ENCODE results near the gene ATP1B2. TPM values are rescaled to one million over a fixed set of nuclear protein-coding genes. Genes with fewer than 3 reads are reported as not detected.

Gene ATP1B2
- total RNA-seq, 1 experiment from 2014 or later, result 29.1 TPM

- H3K27me3 Mint-ChIP-seq (ENCODE audit: low read depth), result no peaks in the 10 kb centered on the region
- DNase-seq (ENCODE audit: low spot score) (no peak), ATAC-seq (no peak)
- ChIA-PET CTCF (interaction anchor here (1.6 kb wide), 2 partner anchors 9 to 68 kb away, joined by 3 read pairs; partner anchors contain the start of genes SAT2 and TP53), POLR2A (no interaction called here)
- no peak overlapping the region for H3K4me3 Mint-ChIP-seq
- no peak for TF ChIP-seq CREB1 (CRISPR knock-in tag; IDR thresholded peaks at IDR 0.05)
- no peak for TF ChIP-seq ZMAT4 (CRISPR knock-in tag; IDR thresholded peaks at IDR 0.05)
- TF ChIP-seq ZNF317 (CRISPR knock-in tag; IDR thresholded peaks at IDR 0.05; ENCODE audit: borderline replicate concordance, low read depth), result no peak
- TF ChIP-seq GABPB1 (CRISPR knock-in tag; IDR thresholded peaks at IDR 0.05), result no peak
- TF ChIP-seq RELA (CRISPR knock-in tag; IDR thresholded peaks at IDR 0.05; ENCODE audit: borderline replicate concordance), result no peak
- TF ChIP-seq ZNF232 (CRISPR knock-in tag; IDR thresholded peaks at IDR 0.05), result no peak
- TF ChIP-seq PRRX2 (CRISPR knock-in tag; IDR thresholded peaks at IDR 0.05), result no peak
- TF ChIP-seq ATF1 (CRISPR knock-in tag; IDR thresholded peaks at IDR 0.05), result no peak
- no peak for TF ChIP-seq CREM (CRISPR knock-in tag; IDR thresholded peaks at IDR 0.05)
- TF ChIP-seq FOXJ3 (CRISPR knock-in tag; IDR thresholded peaks at IDR 0.05; ENCODE audit: borderline replicate concordance), result no peak
- TF ChIP-seq, protein P1, sequence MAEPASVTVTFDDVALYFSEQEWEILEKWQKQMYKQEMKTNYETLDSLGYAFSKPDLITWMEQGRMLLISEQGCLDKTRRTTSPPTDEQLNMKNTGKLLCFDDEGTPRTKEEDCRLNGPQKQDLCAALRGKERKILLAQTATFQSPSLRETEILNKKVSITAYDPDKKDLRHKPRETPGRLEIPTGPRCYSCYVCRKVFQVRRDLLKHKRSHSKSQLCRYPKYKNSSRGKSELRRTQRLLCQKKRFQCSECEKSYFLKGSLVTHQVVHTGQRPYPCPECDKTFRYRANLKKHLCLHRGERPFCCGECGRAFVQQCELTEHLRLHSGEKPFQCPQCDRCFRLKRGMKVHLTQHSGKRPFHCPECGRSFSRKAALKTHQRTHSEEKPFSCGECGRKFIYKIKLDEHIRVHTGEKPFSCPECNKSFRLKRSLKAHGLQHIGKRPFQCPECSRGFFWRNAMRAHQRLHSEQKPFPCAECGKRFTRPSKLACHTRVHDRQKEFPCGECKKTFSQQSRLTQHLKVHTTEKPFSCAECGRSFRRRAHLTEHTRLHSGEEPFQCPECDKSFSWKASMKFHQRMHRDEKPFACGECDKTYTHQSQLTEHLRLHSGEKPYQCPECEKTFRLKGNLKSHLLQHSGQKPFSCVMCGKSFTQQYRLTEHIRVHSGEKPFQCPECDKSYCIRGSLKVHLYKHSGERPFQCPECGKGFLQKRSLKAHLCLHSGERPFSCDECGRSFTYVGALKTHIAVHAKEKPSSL (CRISPR knock-in tag; conservative IDR thresholded peaks at IDR 0.05), result no peak
- no peak for TF ChIP-seq ELF4 (CRISPR knock-in tag; IDR thresholded peaks at IDR 0.05; ENCODE audit: low read depth)
- no peak for TF ChIP-seq NFYB (CRISPR knock-in tag; conservative IDR thresholded peaks at IDR 0.05; ENCODE audit: low read depth)
- no peak for TF ChIP-seq IRF1 (CRISPR knock-in tag; IDR thresholded peaks at IDR 0.05)
- no peak for TF ChIP-seq TEAD4 (CRISPR knock-in tag; IDR thresholded peaks at IDR 0.05)
- no peak for TF ChIP-seq SOX15 (CRISPR knock-in tag; IDR thresholded peaks at IDR 0.05)
- TF ChIP-seq ESRRA (CRISPR knock-in tag; IDR thresholded peaks at IDR 0.05; ENCODE audit: borderline replicate concordance), result no peak
- no peak for TF ChIP-seq FOXK1 (CRISPR knock-in tag; IDR thresholded peaks at IDR 0.05)
- TF ChIP-seq, protein P2, sequence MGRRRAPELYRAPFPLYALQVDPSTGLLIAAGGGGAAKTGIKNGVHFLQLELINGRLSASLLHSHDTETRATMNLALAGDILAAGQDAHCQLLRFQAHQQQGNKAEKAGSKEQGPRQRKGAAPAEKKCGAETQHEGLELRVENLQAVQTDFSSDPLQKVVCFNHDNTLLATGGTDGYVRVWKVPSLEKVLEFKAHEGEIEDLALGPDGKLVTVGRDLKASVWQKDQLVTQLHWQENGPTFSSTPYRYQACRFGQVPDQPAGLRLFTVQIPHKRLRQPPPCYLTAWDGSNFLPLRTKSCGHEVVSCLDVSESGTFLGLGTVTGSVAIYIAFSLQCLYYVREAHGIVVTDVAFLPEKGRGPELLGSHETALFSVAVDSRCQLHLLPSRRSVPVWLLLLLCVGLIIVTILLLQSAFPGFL (CRISPR knock-in tag; IDR thresholded peaks at IDR 0.05; ENCODE audit: borderline replicate concordance), result no peak
- no peak for TF ChIP-seq MAX (CRISPR knock-in tag; IDR thresholded peaks at IDR 0.05)
- H3K36me3 Mint-ChIP-seq, result no peaks in the 10 kb centered on the region
- no peak overlapping the region for H3K27ac Mint-ChIP-seq
- H3K4me1 Mint-ChIP-seq, result peaks cover 4% of the 10 kb centered on the region
- no peaks in the 10 kb centered on the region for H3K9me3 Mint-ChIP-seq
These were observed 32.1 kb upstream of the ATP1B2 start for GRCh38 chr17:7618608-7619007.

GRCh38 chr17:7620835-7621234 lies 29.9 kb upstream of the ATP1B2 start:
- ATAC-seq (no peak), DNase-seq (ENCODE audit: low spot score) (no peak)
- no peaks in the 10 kb centered on the region for H3K4me1 Mint-ChIP-seq
- POLR2A ChIA-PET, result interaction anchor here (0.5 kb wide), 1 partner anchor 71 kb away, joined by 11 read pairs; no protein-coding TSS in a partner anchor
- H3K4me3 Mint-ChIP-seq, result no peak overlapping the region
- H3K27ac Mint-ChIP-seq, result no peak overlapping the region
- no peaks in the 10 kb centered on the region for H3K9me3 Mint-ChIP-seq
- no peaks in the 10 kb centered on the region for H3K27me3 Mint-ChIP-seq (ENCODE audit: low read depth)
- H3K36me3 Mint-ChIP-seq, result no peaks in the 10 kb centered on the region
- CTCF ChIA-PET, result interaction anchor here (0.8 kb wide), 1 partner anchor 12 kb away, joined by 3 read pairs; no protein-coding TSS in a partner anchor
- TF ChIP-seq ZNF219 (CRISPR knock-in tag; IDR thresholded peaks at IDR 0.05; ENCODE audit: borderline replicate concordance) (no peak), PRRX2 (CRISPR knock-in tag; IDR thresholded peaks at IDR 0.05) (no peak), ZNF121 (CRISPR knock-in tag; IDR thresholded peaks at IDR 0.05) (peak; percentile 82), USF2 (CRISPR knock-in tag; IDR thresholded peaks at IDR 0.05) (no peak)

Measured in WTC11 (cell line).